Stimulated activated CD4-positive, alpha-beta T cell treated with anti-CD3 and anti-CD28 coated beads, Interleukin-4, amount 100 ng/mL, for 4 hours (primary cell): ENCODE results near the gene PINLYP.
A peak's percentile ranks its signal among the peaks of the same experiment; 100 is the strongest.

Experiments used
- DNase-seq, 2 experiments: peaks; one replicate each; pipeline ENCODE4 v3.0.0-alpha.2; 2020

The PINLYP gene

GRCh38 chr19:43607238-43608205 is 31.9 kb downstream of the PINLYP start:
- DNase-seq, result no peak

- no peak for DNase-seq
Measured at GRCh38 chr19:43609872-43610271, 34.3 kb downstream of the PINLYP start.

DNA sequence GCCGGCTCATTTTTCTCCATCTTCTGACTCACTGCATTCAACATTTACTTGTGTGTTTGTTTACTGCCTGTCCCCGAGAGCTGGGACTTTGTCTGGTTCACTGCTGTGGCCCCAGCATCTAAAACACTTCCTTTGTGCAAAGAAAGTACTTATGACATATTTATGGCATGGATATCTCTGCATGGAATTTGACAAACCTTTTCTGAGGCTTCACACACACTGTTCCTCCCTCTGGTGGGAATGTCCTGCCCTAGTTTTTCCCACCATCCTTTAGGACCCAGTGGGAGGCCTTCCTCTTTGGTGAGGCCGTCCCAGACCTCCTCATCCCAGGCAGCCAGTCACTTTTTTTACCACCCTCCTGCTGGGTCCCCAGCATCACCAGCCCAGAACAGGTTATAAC is 34.9 kb downstream of the PINLYP start:
- no peak for DNase-seq

DNA sequence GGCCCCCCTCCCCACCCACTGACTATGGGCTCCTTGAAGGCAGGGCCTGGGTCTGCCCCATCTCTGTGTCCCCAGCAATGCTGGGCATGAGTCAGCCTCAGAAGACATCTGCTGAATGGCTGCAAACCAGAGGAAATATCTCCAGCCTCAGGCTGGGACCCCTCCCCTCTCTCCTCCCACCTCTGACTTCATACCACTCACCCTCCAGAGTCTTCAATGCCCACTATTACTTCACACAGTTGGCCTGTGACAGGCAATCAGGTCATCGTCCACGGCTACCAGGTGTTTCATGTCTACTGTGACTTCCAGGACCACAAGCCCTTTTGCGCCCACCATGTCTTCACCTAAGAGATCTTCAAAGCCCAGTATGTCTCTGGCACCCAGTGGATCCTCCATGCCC is 36.2 kb downstream of the PINLYP start, which contains the start of gene SRRM5:
Gene SRRM5, plus strand, starts transcription at position 301 of the 400 bp plus-strand sequence. Its CDS starts 34 bp downstream, at position 335.
- no peak for DNase-seq

DNA sequence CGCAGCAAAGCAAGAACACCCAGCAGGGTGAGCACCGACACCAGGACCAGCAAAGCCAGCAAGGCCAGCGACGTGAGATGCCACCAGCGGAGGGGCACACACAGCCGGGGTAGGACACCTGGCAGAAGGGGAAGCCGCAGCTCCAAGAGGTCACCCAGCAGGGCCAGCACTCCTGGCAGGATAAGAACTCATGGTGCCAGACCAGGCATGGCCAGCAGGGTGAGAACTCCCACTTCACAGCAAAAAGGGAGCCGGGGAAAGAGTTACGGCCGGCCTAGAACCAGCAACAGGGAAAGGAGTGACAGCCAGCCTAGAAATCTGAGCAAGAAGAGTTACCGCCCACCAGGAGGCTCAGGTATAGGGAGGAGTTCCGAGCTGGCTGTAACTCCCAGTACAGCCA is 36.8 kb downstream of the PINLYP start:
- no peak for DNase-seq

DNA sequence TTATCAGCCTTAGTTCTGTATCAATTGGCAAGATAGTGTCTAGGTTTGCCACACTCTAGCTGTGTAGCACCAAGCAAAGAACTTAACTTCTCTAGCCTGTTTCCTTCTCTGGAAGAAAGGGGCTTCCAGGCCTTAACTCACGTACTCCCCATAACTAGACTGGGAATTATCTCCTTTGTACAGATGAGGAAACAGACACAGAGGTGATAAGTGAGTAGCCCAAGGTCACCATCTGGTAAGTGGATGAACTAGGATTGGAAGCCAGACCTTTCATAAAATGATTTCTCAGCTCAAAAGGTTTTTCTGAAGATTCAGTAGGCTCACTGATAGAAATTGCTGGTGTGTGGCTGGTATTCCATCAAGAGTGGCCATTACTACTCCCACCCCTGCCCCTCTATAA is 40.7 kb downstream of the PINLYP start:
- no peak for DNase-seq

- no peak for DNase-seq
Measured at GRCh38 chr19:43616954-43617353, 41.4 kb downstream of the PINLYP start.

DNA sequence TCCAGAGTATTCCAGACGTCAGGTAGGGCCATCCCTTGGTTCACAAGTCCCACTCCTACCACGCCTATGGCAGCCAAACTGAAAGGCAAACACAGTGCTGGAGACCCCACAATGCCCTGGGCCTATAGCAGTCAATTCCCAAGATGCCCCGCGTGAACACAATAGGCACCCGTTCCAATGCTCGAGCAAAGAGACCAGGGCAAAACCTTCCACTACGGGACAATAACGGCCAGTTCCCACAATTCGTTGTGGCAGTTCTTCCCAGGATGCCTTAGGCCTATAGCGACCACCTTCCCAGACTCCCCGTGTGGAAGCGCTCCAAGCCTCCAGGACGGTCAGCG is 43.3 kb downstream of the PINLYP start:
- peak; percentile 22 to 37 for DNase-seq

GRCh38 chr19:43619262-43620060 is 43.9 kb downstream of the PINLYP start, which contains the start of gene ZNF428:
Gene ZNF428, minus strand, starts transcription at chr19:43619629. Its CDS starts 5,325 bp downstream, at chr19:43614304.
- peak; percentile 84 to 87 for DNase-seq

GRCh38 chr19:43620061-43621001 is 44.7 kb downstream of the PINLYP start:
- no peak for DNase-seq

- DNase-seq, result no peak
Measured at GRCh38 chr19:43622070-43622469, 46.5 kb downstream of the PINLYP start.

GRCh38 chr19:43622956-43623355 is 47.4 kb downstream of the PINLYP start:
- no peak for DNase-seq

DNA sequence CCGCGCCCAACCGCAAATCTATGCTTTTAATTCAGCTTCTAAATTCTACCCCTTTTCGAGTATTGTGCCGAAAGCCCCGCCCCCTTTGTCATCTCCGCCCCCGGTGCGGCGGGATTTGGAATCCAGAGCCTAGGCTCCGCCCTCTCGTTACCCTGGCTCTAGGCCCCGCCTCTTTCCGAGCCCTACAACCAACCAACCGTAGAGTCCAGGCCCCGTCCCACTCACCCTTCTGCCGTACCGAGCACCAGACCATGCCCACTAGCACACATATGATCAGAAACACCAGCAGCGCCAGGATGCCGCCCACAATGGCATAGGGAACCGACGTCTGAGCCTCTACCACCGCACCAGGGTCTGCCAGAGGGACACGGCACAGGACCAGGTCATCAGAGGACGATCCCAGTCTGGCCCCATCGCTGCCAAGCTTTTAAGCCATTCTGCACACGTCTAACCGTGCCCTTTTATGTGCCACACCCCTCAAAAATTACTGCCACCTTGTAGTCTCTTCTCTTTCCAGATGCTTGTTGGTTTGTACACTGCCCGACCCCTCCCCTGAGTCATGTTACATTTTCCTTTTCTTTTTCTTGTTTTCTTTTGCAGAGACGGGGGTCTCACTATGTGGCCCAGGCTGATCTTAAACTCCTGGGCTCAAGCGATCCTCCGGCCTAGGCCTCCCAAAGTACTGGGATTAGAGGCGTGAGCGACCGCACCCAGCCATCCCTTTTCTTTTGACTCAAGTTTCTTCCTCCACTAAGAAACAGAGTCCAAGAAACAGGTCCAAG is 48.5 kb downstream of the PINLYP start:
- no peak for DNase-seq

GRCh38 chr19:43624933-43625332 is 49.3 kb downstream of the PINLYP start:
- peak; percentile 81 to 83 for DNase-seq

GRCh38 chr19:43625918-43626579 is 50.4 kb downstream of the PINLYP start:
- no peak for DNase-seq

DNA sequence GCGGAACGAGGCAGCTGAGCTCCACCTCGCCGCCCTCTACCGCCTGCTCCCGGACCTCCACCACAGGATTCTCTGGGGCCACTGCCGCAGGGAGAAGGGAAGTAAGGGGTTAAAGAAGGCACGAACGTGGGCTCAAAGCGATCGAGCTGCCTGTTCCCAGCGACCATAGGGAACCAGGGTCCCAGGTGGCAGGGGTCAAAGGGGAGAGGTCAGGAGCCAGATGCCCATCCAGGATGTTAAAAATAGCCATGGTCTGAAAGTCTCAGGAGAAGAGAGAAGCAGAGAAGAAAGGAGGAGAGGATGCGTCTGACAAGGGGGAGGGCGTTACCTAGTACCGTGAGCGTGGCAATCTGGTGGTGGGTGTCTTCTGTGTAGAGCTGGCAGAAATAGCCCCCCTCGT is 51.2 kb downstream of the PINLYP start:
- no peak for DNase-seq

GRCh38 chr19:43628646-43629326 is 53.2 kb downstream of the PINLYP start:
- no peak for DNase-seq

- DNase-seq, result no peak
Measured at GRCh38 chr19:43631491-43631890, 55.9 kb downstream of the PINLYP start.
